ENCODE measurements around the gene CALHM1. TPM values are rescaled to one million over a fixed set of nuclear protein-coding genes. Genes with fewer than 3 reads are reported as not detected.
"Not testable (repeated sequence)": the region's sequence is repeated elsewhere in the genome, so short reads cannot be mapped to it uniquely, and the experiment has no call there.

Gene CALHM1
- total RNA-seq, 2 donors from 2014 or later: not detected

- DNase-seq (ENCODE audit: low spot score in 2 of 2): no peak
- peak overlapping the region; percentile 7 to 47 for H3K27ac Mint-ChIP-seq
- no peak for ATAC-seq
- no peaks in the 10 kb centered on the region for H3K9me3 Mint-ChIP-seq
- H3K36me3 Mint-ChIP-seq: peaks cover 19 to 27% of the 10 kb centered on the region in 2 donors
Observed at GRCh38 chr10:103427866-103428265, 30.8 kb downstream of the CALHM1 start.

GRCh38 chr10:103423748-103424147, 35.0 kb downstream of the CALHM1 start:
- DNase-seq (ENCODE audit: low spot score in 2 of 2) (no peak), ATAC-seq (no peak)
- H3K36me3 Mint-ChIP-seq: peaks cover 8 to 23% of the 10 kb centered on the region in 2 donors
- H3K9me3 Mint-ChIP-seq: no peaks in the 10 kb centered on the region
- H3K27ac Mint-ChIP-seq: no peak overlapping the region

- peaks cover 23 to 41% of the 10 kb centered on the region in 2 donors for H3K36me3 Mint-ChIP-seq
- no peak overlapping the region for H3K27ac Mint-ChIP-seq
- H3K9me3 Mint-ChIP-seq: no peaks in the 10 kb centered on the region
- ATAC-seq (no peak), DNase-seq (ENCODE audit: low spot score in 2 of 2) (no peak)
Observed at GRCh38 chr10:103419101-103419500, 39.6 kb downstream of the CALHM1 start.

GRCh38 chr10:103417601-103418000, 41.1 kb downstream of the CALHM1 start:
- H3K9me3 Mint-ChIP-seq: no peaks in the 10 kb centered on the region
- peaks cover 22 to 37% of the 10 kb centered on the region in 2 donors for H3K36me3 Mint-ChIP-seq
- H3K27ac Mint-ChIP-seq: no peak overlapping the region
- ATAC-seq (no peak), DNase-seq (ENCODE audit: low spot score in 2 of 2) (no peak)

GRCh38 chr10:103417148-103417469, 41.6 kb downstream of the CALHM1 start:
- not testable (repeated sequence) for DNase-seq (ENCODE audit: low spot score in 2 of 2); ATAC-seq; H3K9me3 Mint-ChIP-seq; H3K27ac Mint-ChIP-seq
- H3K36me3 Mint-ChIP-seq: peaks cover 22 to 37% of the 10 kb centered on the region in 2 donors

GRCh38 chr10:103416436-103417147, 42.1 kb downstream of the CALHM1 start:
- H3K36me3 Mint-ChIP-seq: peaks cover 22 to 37% of the 10 kb centered on the region in 2 donors
- no peaks in the 10 kb centered on the region for H3K9me3 Mint-ChIP-seq
- no peak overlapping the region for H3K27ac Mint-ChIP-seq
- ATAC-seq: no peak
- peak in 1 of 2 donors; percentile 49 for DNase-seq (ENCODE audit: low spot score in 2 of 2)

GRCh38 chr10:103415581-103415980, 43.1 kb downstream of the CALHM1 start:
- no peak overlapping the region for H3K27ac Mint-ChIP-seq
- no peak for ATAC-seq
- H3K9me3 Mint-ChIP-seq: no peaks in the 10 kb centered on the region

GRCh38 chr10:103413564-103413963, 45.1 kb downstream of the CALHM1 start:
- Mint-ChIP-seq H3K9me3 (no peaks in the 10 kb centered on the region), H3K27ac (no peak overlapping the region), H3K36me3 (peaks cover 24 to 39% of the 10 kb centered on the region in 2 donors)
- ATAC-seq: no peak
- DNase-seq (ENCODE audit: low spot score in 2 of 2): no peak

More at GRCh38 chr10:103415581-103415980, 43.1 kb downstream of the CALHM1 start:
- DNase-seq (ENCODE audit: low spot score in 2 of 2): no peak
- peaks cover 22 to 31% of the 10 kb centered on the region in 2 donors for H3K36me3 Mint-ChIP-seq

Other genes starting within 250 kb of the CALHM1 start
- gene RPEL1, start 213.0 kb downstream of the CALHM1 start, total RNA-seq: not detected
- under 1 TPM in 1 of 2 donors, not detected in 1; 0.27 TPM for gene INA, start 181.8 kb downstream of the CALHM1 start, total RNA-seq
- 10 to 100 TPM; 13.2 to 15.2 TPM for gene PCGF6, start 107.8 kb downstream of the CALHM1 start, total RNA-seq
- 10 to 100 TPM in 1 of 2 donors, 1 to 10 TPM in 1; 10.0 to 21.8 TPM for gene TAF5, start 90.9 kb downstream of the CALHM1 start, total RNA-seq
- 100 to 1,000 TPM; 382 to 465 TPM for gene ATP5MK, start 62.4 kb downstream of the CALHM1 start, total RNA-seq
- 10 to 100 TPM; 49.6 to 62.2 TPM for gene PDCD11, start 62.3 kb downstream of the CALHM1 start, total RNA-seq
- 10 to 100 TPM in 1 of 2 donors, 1 to 10 TPM in 1; 9.1 to 13.5 TPM for gene CALHM2, start 6.5 kb downstream of the CALHM1 start, total RNA-seq
- gene CALHM3, start 20.3 kb upstream of the CALHM1 start, total RNA-seq: not detected
- 1 to 10 TPM in 1 of 2 donors, under 1 TPM in 1; 0.87 to 2.4 TPM for gene NEURL1, start 34.8 kb upstream of the CALHM1 start, total RNA-seq